Astrocyte (in vitro differentiated cells and primary cell): ENCODE measurements around the gene TNFRSF21. TPM values are rescaled to one million over a fixed set of nuclear protein-coding genes. Genes with fewer than 3 reads are reported as not detected.

ENCODE experiments used
- DNase-seq: peaks from one replicate; pipeline ENCODE4 v3.0.0-alpha.2; 2010; ENCODE audit warnings: low read depth
- FAIRE-seq: peaks from 2 replicates; lab custom pipeline; 2011; peaks lifted over from hg19 to GRCh38; lab: Jason Lieb, UNC
- H2AFZ ChIP-seq: 2 replicates; pipeline ENCODE4 v1.6.0; 2012; ENCODE audit warnings: low read depth, low read length, inconsistent platforms
- H3K27ac ChIP-seq: 2 replicates; pipeline ENCODE4 v1.5.1; 2011; ENCODE audit warnings: low read depth, low read length, inconsistent platforms
- H3K27me3 ChIP-seq: 2 replicates; pipeline ENCODE4 v1.6.0; 2011; ENCODE audit warnings: low read length, inconsistent platforms; ENCODE audit not compliant: insufficient read depth
- H3K36me3 ChIP-seq: 2 replicates; pipeline ENCODE4 v1.5.1; 2011; ENCODE audit warnings: low read length, inconsistent platforms; ENCODE audit not compliant: insufficient read depth
- H3K4me1 ChIP-seq: 2 replicates; pipeline ENCODE4 v1.5.1; 2011; ENCODE audit warnings: low read length, inconsistent platforms; ENCODE audit not compliant: insufficient read depth
- H3K4me2 ChIP-seq: 2 replicates; pipeline ENCODE4 v1.6.0; 2012; ENCODE audit warnings: low read length, inconsistent platforms
- H3K4me3 ChIP-seq: 2 replicates; pipeline ENCODE4 v1.5.1; 2011; ENCODE audit warnings: low read depth, mild to moderate bottlenecking, low read length, inconsistent platforms; ENCODE audit not compliant: insufficient read depth
- H3K79me2 ChIP-seq: 2 replicates; pipeline ENCODE4 v1.6.0; 2012; ENCODE audit warnings: mild to moderate bottlenecking, low read length, inconsistent platforms; ENCODE audit not compliant: insufficient read depth
- H3K9ac ChIP-seq: 2 replicates; pipeline ENCODE4 v1.6.0; 2012; ENCODE audit warnings: mild to moderate bottlenecking, low read length, inconsistent platforms
- H3K9me3 ChIP-seq: 2 replicates; pipeline ENCODE4 v1.5.1; 2012; ENCODE audit warnings: low read depth, mild to moderate bottlenecking, low read length, inconsistent platforms; ENCODE audit not compliant: insufficient read depth
- H4K20me1 ChIP-seq: 2 replicates; pipeline ENCODE4 v1.6.0; 2012; ENCODE audit warnings: low read length, inconsistent platforms; ENCODE audit not compliant: insufficient read depth
- H3K27ac Mint-ChIP-seq: one replicate; pipeline ENCODE4 v1.8.0; 2021; ENCODE audit warnings: mild to moderate bottlenecking, mixed read lengths; ENCODE audit not compliant: unreplicated experiment
- H3K27me3 Mint-ChIP-seq: one replicate; pipeline ENCODE4 v1.8.0; 2021; ENCODE audit warnings: low read depth, mixed read lengths; ENCODE audit not compliant: unreplicated experiment
- H3K36me3 Mint-ChIP-seq: one replicate; pipeline ENCODE4 v1.8.0; 2021; ENCODE audit warnings: low read depth, mixed read lengths; ENCODE audit not compliant: unreplicated experiment
- H3K4me1 Mint-ChIP-seq: one replicate; pipeline ENCODE4 v1.8.0; 2021; ENCODE audit warnings: low read depth, mixed read lengths; ENCODE audit not compliant: unreplicated experiment
- H3K4me3 Mint-ChIP-seq: one replicate; pipeline ENCODE4 v1.8.0; 2021; ENCODE audit warnings: mild to moderate bottlenecking, moderate library complexity, mixed read lengths; ENCODE audit not compliant: unreplicated experiment
- H3K9me3 Mint-ChIP-seq: one replicate; pipeline ENCODE4 v1.8.0; 2021; ENCODE audit warnings: mild to moderate bottlenecking, mixed read lengths; ENCODE audit not compliant: unreplicated experiment
- CTCF ChIP-seq: IDR thresholded peaks from 2 replicates; pipeline ENCODE4 v1.5.1; 2011; ENCODE audit warnings: low read depth, mild to moderate bottlenecking, inconsistent platforms, low read length, moderate library complexity; ENCODE audit not compliant: insufficient read depth
- EZH2 ChIP-seq: IDR thresholded peaks from 2 replicates; pipeline ENCODE4 v1.6.1; 2012; ENCODE audit warnings: mild to moderate bottlenecking, low read length, inconsistent platforms; ENCODE audit not compliant: insufficient read depth
- total RNA-seq: library from RNA; stranded (reverse); gene quantifications from 2 replicates; pipeline ENCODE4 v1.2.1, GENCODE V29; 2021

The TNFRSF21 gene
- total RNA-seq, 1 donor from 2014 or later = 244 TPM

- no peaks in the 10 kb centered on the region for H3K36me3 ChIP-seq
Measured at GRCh38 chr6:47235421-47235820, 74.3 kb downstream of the TNFRSF21 start.

GRCh38 chr6:47234266-47234933 lies 75.3 kb downstream of the TNFRSF21 start:
- Histone ChIP-seq H3K4me1 (no peaks in the 10 kb centered on the region), H3K36me3 (no peaks in the 10 kb centered on the region), H3K4me3 (no peak overlapping the region), H3K27me3 (no peaks in the 10 kb centered on the region), H3K9me3 (no peaks in the 10 kb centered on the region), H2AFZ (no peak overlapping the region), H3K27ac (no peak overlapping the region), H3K4me2 (no peak overlapping the region), H3K79me2 (no peaks in the 10 kb centered on the region), H4K20me1 (no peaks in the 10 kb centered on the region), H3K9ac (no peak overlapping the region)
- Mint-ChIP-seq H3K27me3 (no peaks in the 10 kb centered on the region), H3K27ac (no peak overlapping the region), H3K9me3 (no peaks in the 10 kb centered on the region), H3K36me3 (peaks cover 31% of the 10 kb centered on the region), H3K4me1 (peaks cover 26% of the 10 kb centered on the region), H3K4me3 (no peak overlapping the region)
- no peak for TF ChIP-seq EZH2
- TF ChIP-seq CTCF = no peak
- no peak for FAIRE-seq
- no peak for DNase-seq

More at GRCh38 chr6:47235421-47235820, 74.3 kb downstream of the TNFRSF21 start:
- no peak overlapping the region for H2AFZ ChIP-seq
- Mint-ChIP-seq H3K9me3 (no peaks in the 10 kb centered on the region), H3K4me3 (no peak overlapping the region), H3K36me3 (peaks cover 24% of the 10 kb centered on the region), H3K27me3 (no peaks in the 10 kb centered on the region), H3K27ac (no peak overlapping the region), H3K4me1 (peaks cover 35% of the 10 kb centered on the region)
- no peaks in the 10 kb centered on the region for H4K20me1 ChIP-seq
- no peak overlapping the region for H3K4me3 ChIP-seq
- FAIRE-seq (no peak), DNase-seq (no peak)
- H3K9ac ChIP-seq = no peak overlapping the region
- H3K4me1 ChIP-seq = no peaks in the 10 kb centered on the region
- H3K4me2 ChIP-seq = no peak overlapping the region
- no peak overlapping the region for H3K27ac ChIP-seq
- H3K79me2 ChIP-seq = no peaks in the 10 kb centered on the region
- no peaks in the 10 kb centered on the region for H3K9me3 ChIP-seq
- no peaks in the 10 kb centered on the region for H3K27me3 ChIP-seq
- TF ChIP-seq EZH2 = no peak
- no peak for TF ChIP-seq CTCF

GRCh38 chr6:47231151-47231550 lies 78.6 kb downstream of the TNFRSF21 start:
- FAIRE-seq (no peak), DNase-seq (no peak)
- no peak overlapping the region for H3K27ac Mint-ChIP-seq
- H4K20me1 ChIP-seq = no peaks in the 10 kb centered on the region
- H3K27ac ChIP-seq = no peak overlapping the region
- TF ChIP-seq CTCF (no peak), EZH2 (no peak)
- H3K4me3 Mint-ChIP-seq = no peak overlapping the region
- no peaks in the 10 kb centered on the region for H3K9me3 ChIP-seq
- no peak overlapping the region for H2AFZ ChIP-seq
- no peaks in the 10 kb centered on the region for H3K4me1 ChIP-seq
- no peaks in the 10 kb centered on the region for H3K27me3 Mint-ChIP-seq
- no peak overlapping the region for H3K4me3 ChIP-seq
- no peak overlapping the region for H3K9ac ChIP-seq
- no peaks in the 10 kb centered on the region for H3K9me3 Mint-ChIP-seq
- no peaks in the 10 kb centered on the region for H3K27me3 ChIP-seq
- peaks cover 32% of the 10 kb centered on the region for H3K36me3 Mint-ChIP-seq
- H3K4me1 Mint-ChIP-seq = peaks cover 13% of the 10 kb centered on the region
- H3K79me2 ChIP-seq = no peaks in the 10 kb centered on the region
- H3K4me2 ChIP-seq = no peak overlapping the region
- H3K36me3 ChIP-seq = no peaks in the 10 kb centered on the region
